ENCODE measurements around the gene C17orf113.

The C17orf113 gene

GRCh38 chr17:42039794-42040763 is 10.3 kb downstream of the C17orf113 start:
- POLR2A ChIA-PET = interaction anchor here (0.5 to 1.2 kb wide), 3 partner anchors 20 to 56 kb away, joined by 3 read pairs; partner anchors contain the start of genes DNAJC7 and NKIRAS2
- CTCF ChIA-PET = interaction anchor here (1.1 to 3.0 kb wide), 8 partner anchors 11 to 27 kb away, joined by 3 to 24 read pairs (median 6); partner anchors contain the start of genes DNAJC7 and NKIRAS2
- DNase-seq (ENCODE audit: low read depth, low spot score) = no peak

GRCh38 chr17:42038221-42038973 is 12.0 kb downstream of the C17orf113 start:
- ChIA-PET POLR2A (no interaction called here), CTCF (interaction anchor here (0.7 to 1.5 kb wide), 4 partner anchors 13 to 30 kb away, joined by 3 to 4 read pairs (median 4); no protein-coding TSS in a partner anchor)
- TF ChIP-seq CTCF (IDR thresholded peaks at IDR 0.05; ENCODE audit: insufficient read depth, low read length, missing control alignments) = no peak

More at GRCh38 chr17:42039794-42040763, 10.3 kb downstream of the C17orf113 start:
- no peak for TF ChIP-seq CTCF (IDR thresholded peaks at IDR 0.05; ENCODE audit: insufficient read depth, low read length, missing control alignments)
- no peak overlapping the region for H3K4me3 ChIP-seq (ENCODE audit: low read depth, low read length)

GRCh38 chr17:42034059-42034458 is 16.3 kb downstream of the C17orf113 start:
- no peak for TF ChIP-seq CTCF (IDR thresholded peaks at IDR 0.05; ENCODE audit: insufficient read depth, low read length, missing control alignments)
- H3K4me3 ChIP-seq (ENCODE audit: low read depth, low read length) = no peak overlapping the region
- CTCF ChIA-PET = interaction anchor here (0.9 to 2.0 kb wide), 4 partner anchors 9 to 33 kb away, joined by 3 to 12 read pairs (median 8); partner anchors contain the start of gene NKIRAS2
- no peak for DNase-seq (ENCODE audit: low read depth, low spot score)
- POLR2A ChIA-PET = interaction anchor here (0.8 kb wide), 1 partner anchor 17 kb away, joined by 3 read pairs; the partner anchor contains the start of gene DNAJC7

More at GRCh38 chr17:42038221-42038973, 12.0 kb downstream of the C17orf113 start:
- H3K4me3 ChIP-seq (ENCODE audit: low read depth, low read length) = no peak overlapping the region
- no peak for DNase-seq (ENCODE audit: low read depth, low spot score)

- ChIA-PET POLR2A (no interaction called here), CTCF (interaction anchor here (1.4 to 20.7 kb wide), 4 partner anchors 9 to 79 kb away, joined by 4 to 451 read pairs (median 54); partner anchors contain the start of genes DHX58, DNAJC7, HSPB9 and KAT2A)
- DNase-seq (ENCODE audit: low read depth, low spot score) = no peak
- no peak for TF ChIP-seq CTCF (IDR thresholded peaks at IDR 0.05; ENCODE audit: insufficient read depth, low read length, missing control alignments)
- H3K4me3 ChIP-seq (ENCODE audit: low read depth, low read length) = no peak overlapping the region
These were observed 18.8 kb downstream of the C17orf113 start for GRCh38 chr17:42031584-42031983.

GRCh38 chr17:42028791-42029127 is 21.6 kb downstream of the C17orf113 start:
- no peak overlapping the region for H3K4me3 ChIP-seq (ENCODE audit: low read depth, low read length)
- ChIA-PET POLR2A (no interaction called here), CTCF (interaction anchor here (1.7 to 20.7 kb wide), 4 partner anchors 11 to 82 kb away, joined by 3 to 451 read pairs (median 54); partner anchors contain the start of genes DHX58, DNAJC7, HSPB9 and KAT2A)
- no peak for DNase-seq (ENCODE audit: low read depth, low spot score)
- TF ChIP-seq CTCF (IDR thresholded peaks at IDR 0.05; ENCODE audit: insufficient read depth, low read length, missing control alignments) = no peak

Data from AG04449 (cell line).